KMS-11 (cell line): Measurements from ENCODE around the gene SETBP1.

Experiments used
- H2AFZ ChIP-seq: fragments of 200-600 bp; sonication (generic); 2 replicates; pipeline ENCODE4 v1.6.1; 2016; ENCODE audit warnings: antibody characterized with exemption, mixed run types, low read depth
- H3K27ac ChIP-seq: fragments of 200-600 bp; sonication (generic); 2 replicates; pipeline ENCODE4 v1.6.1; 2016; ENCODE audit warnings: mild to moderate bottlenecking, mixed run types
- H3K27me3 ChIP-seq: fragments of 200-600 bp; sonication (generic); 2 replicates; pipeline ENCODE4 v1.6.1; 2017; ENCODE audit warnings: mild to moderate bottlenecking, low read depth, mixed run types, moderate library complexity; ENCODE audit not compliant: insufficient read depth
- H3K36me3 ChIP-seq: fragments of 200-600 bp; sonication (generic); 2 replicates; pipeline ENCODE4 v1.6.1; 2017; ENCODE audit warnings: mild to moderate bottlenecking, mixed run types; ENCODE audit not compliant: insufficient read depth
- H3K4me1 ChIP-seq: fragments of 200-600 bp; sonication (generic); 2 replicates; pipeline ENCODE4 v1.6.1; 2016; ENCODE audit warnings: mild to moderate bottlenecking, low read depth, mixed run types; ENCODE audit not compliant: poor library complexity, severe bottlenecking
- H3K4me2 ChIP-seq: fragments of 200-600 bp; sonication (generic); 2 replicates; pipeline ENCODE4 v1.7.0; 2016; ENCODE audit warnings: mild to moderate bottlenecking, mixed run types
- H3K4me3 ChIP-seq: fragments of 200-600 bp; sonication (generic); IDR thresholded peaks from 2 replicates; pipeline ENCODE4 v1.6.1; 2017; ENCODE audit warnings: low read depth, low read length, mixed read lengths; ENCODE audit not compliant: insufficient read depth
- H3K79me2 ChIP-seq: fragments of 200-600 bp; sonication (generic); 2 replicates; pipeline ENCODE4 v1.6.1; 2016; ENCODE audit warnings: low read depth, mixed run types; ENCODE audit not compliant: insufficient read depth
- H3K9ac ChIP-seq: fragments of 200-600 bp; sonication (generic); 2 replicates; pipeline ENCODE4 v1.6.1; 2016; ENCODE audit warnings: mild to moderate bottlenecking, mixed run types
- H4K20me1 ChIP-seq: fragments of 200-600 bp; sonication (generic); 2 replicates; pipeline ENCODE4 v1.6.1; 2016; ENCODE audit warnings: mild to moderate bottlenecking, mixed run types; ENCODE audit not compliant: insufficient read depth
- TF ChIP-seq, protein P1 (sequence below): fragments of 200-600 bp; sonication (generic); conservative IDR thresholded peaks from 2 replicates; pipeline ENCODE4 v1.6.1; 2017; ENCODE audit warnings: low read depth, mild to moderate bottlenecking, antibody characterized with exemption, low read length, moderate library complexity, mixed read lengths

SETBP1 gene

DNA sequence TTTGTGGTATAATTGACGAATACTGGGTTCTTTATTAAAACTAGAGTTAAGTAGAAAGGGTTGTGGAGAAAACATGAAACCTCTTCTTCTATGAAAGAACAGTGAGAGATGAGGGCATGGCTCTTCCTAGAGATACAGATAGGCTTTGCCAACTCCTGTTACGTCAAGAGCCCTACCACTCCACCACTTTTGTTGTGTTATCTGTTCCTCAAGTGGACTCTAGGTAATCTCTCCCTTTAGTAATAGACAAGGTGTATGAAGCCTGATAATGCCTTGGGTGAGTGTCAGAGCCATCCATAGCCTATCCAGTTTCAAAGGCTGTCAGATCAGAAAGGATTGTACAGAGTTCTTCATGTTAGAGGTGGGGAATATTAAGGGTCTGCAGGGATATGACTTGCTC lies 176.4 kb downstream of the SETBP1 start:
- no peak overlapping the region for H3K4me3 ChIP-seq
- H4K20me1 ChIP-seq, result no peaks in the 10 kb centered on the region
- H3K27me3 ChIP-seq, result no peaks in the 10 kb centered on the region
- H3K9ac ChIP-seq, result no peak overlapping the region
- no peak overlapping the region for H3K4me2 ChIP-seq
- TF ChIP-seq, protein P1, sequence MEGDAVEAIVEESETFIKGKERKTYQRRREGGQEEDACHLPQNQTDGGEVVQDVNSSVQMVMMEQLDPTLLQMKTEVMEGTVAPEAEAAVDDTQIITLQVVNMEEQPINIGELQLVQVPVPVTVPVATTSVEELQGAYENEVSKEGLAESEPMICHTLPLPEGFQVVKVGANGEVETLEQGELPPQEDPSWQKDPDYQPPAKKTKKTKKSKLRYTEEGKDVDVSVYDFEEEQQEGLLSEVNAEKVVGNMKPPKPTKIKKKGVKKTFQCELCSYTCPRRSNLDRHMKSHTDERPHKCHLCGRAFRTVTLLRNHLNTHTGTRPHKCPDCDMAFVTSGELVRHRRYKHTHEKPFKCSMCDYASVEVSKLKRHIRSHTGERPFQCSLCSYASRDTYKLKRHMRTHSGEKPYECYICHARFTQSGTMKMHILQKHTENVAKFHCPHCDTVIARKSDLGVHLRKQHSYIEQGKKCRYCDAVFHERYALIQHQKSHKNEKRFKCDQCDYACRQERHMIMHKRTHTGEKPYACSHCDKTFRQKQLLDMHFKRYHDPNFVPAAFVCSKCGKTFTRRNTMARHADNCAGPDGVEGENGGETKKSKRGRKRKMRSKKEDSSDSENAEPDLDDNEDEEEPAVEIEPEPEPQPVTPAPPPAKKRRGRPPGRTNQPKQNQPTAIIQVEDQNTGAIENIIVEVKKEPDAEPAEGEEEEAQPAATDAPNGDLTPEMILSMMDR, result no peak
- H3K27ac ChIP-seq, result no peak overlapping the region
- H3K79me2 ChIP-seq, result 0 out of 2 replicates have a peak, but pooled peaks cover 8% of the 10 kb centered on the region
- H2AFZ ChIP-seq, result no peak overlapping the region
- peaks cover 22% of the 10 kb centered on the region for H3K4me1 ChIP-seq
- no peaks in the 10 kb centered on the region for H3K36me3 ChIP-seq

DNA sequence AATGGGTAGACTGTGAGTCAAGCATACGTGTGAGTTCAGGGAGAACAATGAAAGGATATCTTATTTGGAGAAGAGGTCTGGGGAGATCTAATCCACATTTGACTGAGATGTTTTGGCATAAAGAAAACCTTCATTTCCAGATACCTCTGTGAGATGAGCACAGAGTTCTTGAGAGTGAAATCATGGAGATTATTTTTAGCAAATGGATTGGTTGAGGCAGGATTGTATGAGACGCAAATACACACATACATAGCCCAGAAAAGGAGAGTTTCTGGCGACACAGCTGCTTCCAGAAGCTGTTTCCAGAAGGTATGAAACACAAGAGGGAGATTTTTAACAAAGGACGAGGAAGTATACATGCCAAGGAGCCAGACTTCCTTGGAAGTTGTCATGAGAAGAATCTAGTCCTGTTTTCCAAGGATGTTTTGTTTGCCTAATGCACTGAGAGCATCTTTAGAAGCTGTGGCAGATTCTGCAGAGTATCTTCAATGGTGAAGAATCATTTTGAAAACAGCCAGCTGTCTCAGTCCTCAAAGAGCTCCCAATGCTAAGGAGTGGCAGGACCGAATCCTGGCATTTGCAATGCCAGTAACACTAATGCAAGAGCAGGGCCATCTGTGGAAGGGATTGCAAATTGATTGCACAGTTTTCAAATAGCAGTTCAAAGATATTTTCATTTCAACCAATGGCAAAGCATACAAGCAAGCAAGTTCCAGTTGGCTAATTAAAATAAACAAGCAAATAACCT lies 177.2 kb downstream of the SETBP1 start:
- TF ChIP-seq, protein P1, result no peak
- Histone ChIP-seq H3K27me3 (no peaks in the 10 kb centered on the region), H3K4me2 (no peak overlapping the region), H3K4me1 (peaks cover 14% of the 10 kb centered on the region), H4K20me1 (no peaks in the 10 kb centered on the region), H3K27ac (no peak overlapping the region), H3K4me3 (no peak overlapping the region), H2AFZ (no peak overlapping the region), H3K79me2 (0 out of 2 replicates have a peak, but pooled peaks cover 10% of the 10 kb centered on the region), H3K9ac (no peak overlapping the region), H3K36me3 (no peaks in the 10 kb centered on the region)

DNA sequence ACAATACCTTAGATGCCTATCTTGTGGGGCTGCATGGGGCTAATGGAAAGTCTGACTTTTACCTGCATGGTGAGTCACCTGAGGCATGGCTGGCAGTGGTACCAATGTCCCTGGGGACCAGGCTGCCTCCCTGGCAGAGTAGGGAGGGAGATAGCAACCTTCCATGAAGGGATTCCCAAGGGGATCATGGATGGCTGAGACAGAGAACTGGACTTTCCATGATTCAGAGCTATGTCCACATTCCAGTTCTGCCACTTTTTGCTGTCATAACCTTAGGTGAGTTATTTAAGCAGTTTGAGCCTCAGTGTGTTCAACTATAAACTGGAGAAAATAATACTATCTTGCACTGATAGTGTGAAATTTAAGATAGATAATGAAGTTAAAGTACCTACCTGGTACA lies 178.6 kb downstream of the SETBP1 start:
- Histone ChIP-seq H2AFZ (no peak overlapping the region), H3K36me3 (no peaks in the 10 kb centered on the region), H3K27ac (no peak overlapping the region), H4K20me1 (no peaks in the 10 kb centered on the region), H3K9ac (no peak overlapping the region), H3K4me2 (no peak overlapping the region), H3K79me2 (0 out of 2 replicates have a peak, but pooled peaks cover 10% of the 10 kb centered on the region), H3K27me3 (no peaks in the 10 kb centered on the region), H3K4me3 (no peak overlapping the region), H3K4me1 (peaks cover 7% of the 10 kb centered on the region)
- TF ChIP-seq, protein P1, result no peak

DNA sequence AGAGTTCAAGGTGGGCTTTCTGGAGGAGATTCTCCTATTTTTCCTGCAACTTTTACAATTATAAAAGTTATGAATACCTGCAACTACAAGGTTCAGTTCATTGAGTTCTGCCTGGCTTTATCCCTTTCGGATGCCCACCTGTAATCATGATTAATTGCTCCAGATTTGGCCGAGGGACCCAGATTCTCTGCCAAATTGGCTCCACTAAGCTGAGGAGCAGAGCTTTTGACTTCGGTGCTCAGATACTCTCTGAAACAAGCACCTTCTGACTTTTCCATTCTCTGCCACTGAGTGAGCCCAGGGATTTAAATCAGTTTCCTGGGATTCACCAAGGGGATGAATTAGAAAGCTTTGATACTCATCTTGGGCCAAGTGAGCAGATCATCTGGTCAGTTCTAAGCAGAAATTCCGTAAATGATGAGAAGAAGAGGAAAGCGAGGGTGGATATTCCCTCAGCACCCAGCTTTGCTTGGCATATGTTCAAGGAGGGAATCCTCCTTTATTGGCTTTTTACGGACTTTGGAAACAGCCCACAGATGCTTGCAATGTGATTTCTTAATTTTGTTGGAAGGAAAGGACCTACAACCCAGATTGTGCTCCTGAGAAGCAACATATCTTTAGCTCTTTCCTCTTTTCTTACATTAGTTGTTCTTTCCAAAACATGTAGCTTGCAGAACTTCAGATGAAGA lies 179.2 kb downstream of the SETBP1 start:
- Histone ChIP-seq H3K4me3 (no peak overlapping the region), H3K36me3 (no peaks in the 10 kb centered on the region), H3K27ac (no peak overlapping the region), H3K79me2 (0 out of 2 replicates have a peak, but pooled peaks cover 10% of the 10 kb centered on the region), H3K4me1 (peaks cover 7% of the 10 kb centered on the region), H4K20me1 (no peaks in the 10 kb centered on the region), H3K4me2 (no peak overlapping the region), H3K9ac (no peak overlapping the region), H2AFZ (no peak overlapping the region), H3K27me3 (no peaks in the 10 kb centered on the region)
- TF ChIP-seq, protein P1, result no peak
